HG03432 (cell line): Measurements from ENCODE around the gene GATA1.
A peak's percentile ranks its signal among the peaks of the same experiment; 100 is the strongest.

Experiments used
- ATAC-seq: cut with Tn5 transposase; IDR thresholded peaks from one replicate; pipeline ENCODE4 v1.9.1; 2021; ENCODE audit warnings: mild to moderate bottlenecking, moderate library complexity; ENCODE audit not compliant: unreplicated experiment

Gene GATA1

GRCh38 chrX:48786341-48786800 lies at the start of gene GATA1:
Gene GATA1, plus strand, starts transcription at chrX:48786590. Its CDS starts 4,520 bp downstream, at chrX:48791110.
- ATAC-seq: no peak

- no peak for ATAC-seq
Measured at GRCh38 chrX:48736878-48737212, 49.5 kb upstream of the GATA1 start.

- peak; percentile 98 for ATAC-seq
Measured at GRCh38 chrX:48737213-48737938, 49.0 kb upstream of the GATA1 start.

DNA sequence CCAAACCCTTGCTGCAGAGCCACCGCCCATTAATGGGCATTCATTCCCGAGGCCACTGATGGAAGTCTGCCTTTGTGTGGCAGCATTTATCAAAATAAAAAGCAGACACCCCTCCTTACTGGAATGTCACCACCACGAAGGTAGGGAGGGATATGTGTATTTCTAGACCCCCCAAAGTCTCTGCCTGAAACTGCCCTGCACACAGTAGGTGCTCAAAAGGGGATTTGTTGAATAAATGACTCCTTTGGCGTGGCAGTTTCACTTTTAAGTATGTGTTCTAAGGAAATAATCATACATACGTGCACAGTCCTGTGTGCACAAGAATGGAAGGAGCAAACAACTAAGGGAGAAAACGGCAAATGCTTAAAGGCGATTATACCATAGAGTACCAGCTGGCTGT lies 48.5 kb upstream of the GATA1 start:
- no peak for ATAC-seq

- no peak for ATAC-seq
Measured at GRCh38 chrX:48741834-48742233, 44.6 kb upstream of the GATA1 start.

- no peak for ATAC-seq
Measured at GRCh38 chrX:48745222-48745621, 41.2 kb upstream of the GATA1 start.

GRCh38 chrX:48747415-48748016 lies 38.9 kb upstream of the GATA1 start:
- no peak for ATAC-seq

- ATAC-seq: no peak
Measured at GRCh38 chrX:48749182-48749581, 37.2 kb upstream of the GATA1 start.

DNA sequence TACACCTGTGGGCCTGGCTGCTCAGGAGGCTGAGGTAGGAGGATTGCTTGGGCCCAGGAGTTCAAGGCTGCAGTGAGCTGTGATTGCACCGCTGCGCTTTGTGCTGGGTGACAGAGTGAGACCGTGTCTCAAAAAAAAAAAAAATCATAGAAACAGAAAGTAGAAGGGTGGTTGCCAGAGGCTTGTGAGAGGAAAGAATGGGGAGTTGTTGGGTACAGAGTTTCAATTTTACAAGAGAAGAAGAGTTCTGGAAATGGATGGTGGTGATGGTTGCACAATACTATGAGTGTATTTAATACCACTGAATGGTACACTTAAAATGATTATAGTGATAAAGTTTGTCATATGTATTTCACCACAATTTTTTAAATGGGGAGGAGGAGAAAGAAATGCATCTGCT lies 35.0 kb upstream of the GATA1 start:
- no peak for ATAC-seq

DNA sequence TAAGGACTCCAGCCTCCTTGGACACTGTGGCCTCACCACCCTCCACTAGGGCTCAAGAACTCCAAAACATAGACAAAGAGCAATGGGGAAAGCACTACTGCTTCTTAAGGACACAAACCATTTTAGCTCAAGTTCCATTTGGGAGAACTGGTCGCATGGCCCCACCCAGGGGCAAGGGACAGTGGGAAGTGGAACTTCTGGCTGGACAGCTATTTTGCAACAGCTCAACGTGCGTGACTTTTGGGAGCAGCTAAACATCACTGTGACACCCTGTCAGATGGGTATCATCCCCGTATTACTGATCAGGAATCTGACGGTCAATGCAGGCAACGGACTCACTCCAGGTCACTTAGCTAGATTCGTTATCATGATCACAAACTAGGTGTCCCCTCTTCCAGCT lies 33.9 kb upstream of the GATA1 start:
- no peak for ATAC-seq

DNA sequence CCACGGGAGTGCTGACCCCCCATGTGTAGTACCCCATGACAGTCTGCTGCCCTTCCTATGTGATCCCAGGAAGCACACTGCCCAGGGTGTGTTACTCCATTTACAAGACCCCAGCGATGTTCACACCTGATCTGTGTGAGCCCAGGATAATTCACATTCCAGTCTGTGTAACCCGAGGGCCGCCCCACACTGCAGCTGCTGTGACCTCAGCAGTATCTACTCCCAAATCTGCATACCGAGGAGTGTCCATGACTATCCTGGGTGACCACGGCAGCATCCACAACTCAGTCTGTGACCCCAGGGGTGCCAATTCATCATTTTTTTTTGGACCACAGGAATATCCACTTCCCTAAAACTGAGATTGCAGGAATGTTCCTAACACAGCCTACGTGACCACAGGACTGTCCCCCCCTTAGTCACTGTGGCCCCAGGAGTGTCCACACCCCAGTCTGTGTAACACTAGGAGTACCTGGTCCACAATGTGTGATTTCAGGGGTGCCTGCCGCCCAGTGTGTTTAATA lies 32.6 kb upstream of the GATA1 start:
- ATAC-seq: no peak

DNA sequence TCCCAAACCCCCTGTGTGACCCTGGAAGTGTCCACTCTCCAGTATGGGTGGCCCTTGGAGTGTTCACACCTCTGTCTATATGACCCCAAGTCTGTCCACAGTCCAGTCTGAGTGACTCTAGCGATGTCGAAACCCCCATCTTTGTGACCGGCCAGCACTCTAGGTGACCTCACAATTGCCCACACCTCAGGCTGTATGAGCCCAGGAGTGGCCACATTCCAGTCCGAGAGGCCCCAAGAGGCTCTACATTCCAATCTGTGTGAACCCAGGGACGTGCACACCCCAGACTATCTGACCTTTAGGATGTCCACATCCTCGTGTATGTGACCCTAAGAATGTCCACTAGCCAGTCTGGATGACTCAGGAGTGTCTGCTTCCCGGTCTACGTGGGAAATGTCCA lies 32.2 kb upstream of the GATA1 start:
- ATAC-seq: no peak

DNA sequence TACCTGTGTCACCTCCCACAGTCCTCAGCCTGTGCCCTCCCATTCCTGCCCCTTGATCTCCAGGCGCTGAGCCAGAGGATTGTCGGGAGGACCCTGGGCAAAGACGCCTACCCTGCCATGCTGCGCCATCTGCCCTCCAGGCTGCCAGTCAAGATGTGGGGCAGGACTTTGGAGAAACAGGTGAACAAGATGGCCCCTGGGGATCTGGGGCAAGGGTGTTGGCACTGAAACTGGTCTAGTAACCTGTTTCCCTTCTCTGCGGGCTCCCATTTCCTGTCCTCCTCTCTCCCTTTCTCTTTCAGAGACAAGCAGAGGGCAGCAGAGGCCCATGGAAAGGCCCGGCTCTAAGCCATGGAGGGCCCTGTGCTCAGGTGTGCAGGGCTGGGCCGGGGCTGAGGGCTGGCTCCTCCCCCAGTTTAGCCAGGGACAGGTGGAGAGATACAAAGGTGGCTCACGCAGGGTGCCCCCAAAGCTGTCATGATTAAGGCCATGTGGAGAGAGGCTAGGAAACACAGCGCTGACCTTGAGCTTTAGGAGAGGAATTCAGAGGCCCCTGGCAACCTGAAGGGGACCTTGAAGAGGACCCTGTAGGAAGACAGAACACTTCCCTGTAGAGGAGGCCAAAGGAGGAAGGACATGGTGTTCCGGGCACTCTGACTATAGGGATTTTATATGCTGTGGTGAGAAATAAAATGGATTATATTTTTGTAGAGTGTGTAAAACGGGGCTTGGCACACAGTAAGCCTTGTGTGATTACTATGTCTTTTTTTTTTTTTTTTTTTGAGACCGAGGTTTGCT lies 24.5 kb upstream of the GATA1 start, which contains the start of gene GLOD5:
TSS of gene GLOD5 (plus strand) at position 74 of the 798 bp plus-strand sequence. CDS start at position 118, 44 bp downstream.
- ATAC-seq: no peak

DNA sequence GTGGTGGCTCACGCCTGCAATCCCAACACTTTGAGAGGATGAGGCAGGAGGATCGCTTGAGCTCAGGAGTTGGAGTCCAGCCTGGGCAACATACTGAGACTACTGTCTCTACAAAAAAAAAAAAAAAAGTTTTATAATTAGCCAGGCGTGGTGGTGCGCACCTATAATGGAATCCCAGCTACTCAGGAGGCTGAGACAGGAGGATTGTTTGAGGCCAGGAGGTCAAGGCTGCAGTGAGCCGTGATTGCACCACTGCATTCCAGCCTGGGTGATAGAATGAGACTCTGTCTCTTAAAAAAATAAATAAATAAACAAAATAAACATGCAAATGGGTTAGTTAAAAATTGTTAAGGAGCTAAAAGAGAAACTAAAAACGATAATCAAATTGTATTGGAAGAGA lies 17.2 kb upstream of the GATA1 start:
- no peak for ATAC-seq

GRCh38 chrX:48770296-48770695 lies 16.1 kb upstream of the GATA1 start:
- ATAC-seq: no peak

DNA sequence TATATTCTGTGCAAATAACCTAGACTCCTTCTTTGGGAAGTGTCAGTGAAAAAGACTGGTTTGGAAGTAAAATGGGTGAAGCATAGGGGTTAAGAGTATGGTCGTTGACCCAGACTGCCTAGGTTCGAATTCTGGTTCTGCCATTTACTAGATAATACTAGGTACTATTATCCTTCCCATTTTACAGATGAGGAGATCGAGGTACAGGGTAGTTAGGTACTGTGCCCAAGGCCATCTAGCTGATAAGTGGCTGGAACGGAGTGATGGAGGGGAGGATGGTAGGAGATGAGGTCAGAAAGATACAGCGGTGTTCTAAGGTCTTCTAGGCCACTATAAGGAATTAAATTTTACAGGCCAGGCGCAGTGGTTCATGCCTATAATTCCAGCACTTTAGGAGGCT lies 13.8 kb upstream of the GATA1 start:
- ATAC-seq: no peak

GRCh38 chrX:48776818-48777439 lies 9.5 kb upstream of the GATA1 start:
- ATAC-seq: no peak

GRCh38 chrX:48779399-48779798 lies 7.0 kb upstream of the GATA1 start:
- ATAC-seq: no peak

DNA sequence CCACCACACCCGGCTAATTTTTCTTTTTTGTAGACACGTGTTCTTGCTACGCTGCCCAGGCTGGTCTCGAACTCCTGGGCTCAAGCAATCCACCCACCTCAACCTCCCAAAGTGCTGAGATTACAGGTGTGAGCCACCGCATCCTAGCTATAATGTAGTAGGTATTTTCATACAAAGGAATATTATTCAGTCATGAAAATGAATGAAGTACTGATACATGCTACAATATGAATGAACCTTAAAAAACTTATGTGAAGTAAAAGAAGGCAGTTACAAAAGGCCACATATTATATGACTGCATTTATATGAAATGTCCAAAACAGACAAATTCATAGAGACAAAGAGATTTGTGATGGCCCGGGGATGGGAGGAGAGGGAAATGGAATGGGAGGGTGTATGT lies 4.7 kb upstream of the GATA1 start:
- no peak for ATAC-seq

DNA sequence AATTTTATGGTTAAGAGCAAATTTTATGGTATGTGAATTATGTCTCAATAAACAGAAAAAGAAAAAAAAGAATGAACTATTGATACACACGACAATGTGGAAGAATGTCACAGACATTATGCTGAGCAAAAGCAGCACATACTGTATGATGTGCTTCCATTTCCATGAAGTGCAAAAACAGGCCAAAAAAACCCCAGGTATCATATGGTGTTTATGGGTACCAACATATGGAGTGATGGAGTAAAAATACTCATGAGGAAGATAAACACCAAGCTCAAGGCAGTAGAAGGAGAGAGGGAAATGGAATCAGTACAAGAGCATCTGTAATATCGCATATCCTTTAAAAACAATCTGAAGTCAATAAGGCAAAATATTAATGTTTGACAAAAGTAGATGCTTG lies 4.2 kb upstream of the GATA1 start:
- ATAC-seq: no peak

- ATAC-seq: no peak
Measured at GRCh38 chrX:48782795-48783194, 3.6 kb upstream of the GATA1 start.
